CD14-positive monocyte (primary cell): ENCODE results near the gene SERPINB8. TPM values are rescaled to one million over a fixed set of nuclear protein-coding genes. Genes with fewer than 3 reads are reported as not detected.
A peak's percentile ranks its signal among the peaks of the same experiment; 100 is the strongest.
"Not testable (repeated sequence)": the region's sequence is repeated elsewhere in the genome, so short reads cannot be mapped to it uniquely, and the experiment has no call there.

Experiments
- DNase-seq, 3 donors: peaks; one replicate each; pipeline ENCODE4 v3.0.0-alpha.2; 2011 to 2022
- H2AFZ ChIP-seq: 2 replicates; pipeline ENCODE4 v1.6.0; 2012; ENCODE audit warnings: mild to moderate bottlenecking, low read depth, low read length, inconsistent platforms; ENCODE audit not compliant: insufficient read depth, poor library complexity, severe bottlenecking
- H3K27ac ChIP-seq, 2 donors: 1 replicate in 1 of 2; 2 replicates in 1 of 2; pipeline ENCODE4 v1.5.1; 2012 to 2013; ENCODE audit warnings: low read length in 2 of 2, control low read depth in 1 of 2, inconsistent platforms in 1 of 2, low read depth in 1 of 2, mild to moderate bottlenecking in 1 of 2
- H3K27me3 ChIP-seq, 2 donors: one replicate each; pipeline versions ENCODE4 v1.6.0 to v1.6.1; 2011 to 2013; ENCODE audit warnings: low read length in 2 of 2; ENCODE audit not compliant: control insufficient read depth in 2 of 2, insufficient read depth in 2 of 2
- H3K36me3 ChIP-seq, 2 donors: replicated peaks in 1 of 2; 1 replicate in 1 of 2; 2 replicates in 1 of 2; pipeline versions ENCODE4 v1.5.1 to v1.6.1; 2012 to 2013; ENCODE audit warnings: low read length in 2 of 2, control low read depth in 1 of 2, inconsistent platforms in 1 of 2, mild to moderate bottlenecking in 1 of 2; ENCODE audit not compliant: insufficient read depth in 2 of 2, control insufficient read depth in 1 of 2
- H3K4me1 ChIP-seq, 2 donors: 1 replicate in 1 of 2; 2 replicates in 1 of 2; pipeline versions ENCODE4 v1.5.1 to v1.6.1; 2012 to 2013; ENCODE audit warnings: low read length in 2 of 2, control low read depth in 1 of 2, inconsistent platforms in 1 of 2, mild to moderate bottlenecking in 1 of 2, moderate library complexity in 1 of 2; ENCODE audit not compliant: insufficient read depth in 2 of 2, control insufficient read depth in 1 of 2
- H3K4me2 ChIP-seq: replicated peaks from 2 replicates; pipeline ENCODE3; 2012; ENCODE audit warnings: low read length, moderate library complexity, mild to moderate bottlenecking; ENCODE audit not compliant: poor library complexity, severe bottlenecking; ENCODE audit errors: extremely low read depth
- H3K4me3 ChIP-seq, 3 experiments: fragments of 200-600 bp in 1 of 3; sonication (generic) in 1 of 3; replicated peaks in 1 of 3; 1 replicate in 2 of 3; 2 replicates in 1 of 3; pipeline ENCODE4 v1.5.1; 2011 to 2013; ENCODE audit warnings: low read length in 3 of 3, mild to moderate bottlenecking in 3 of 3, control low read depth in 2 of 3, low read depth in 2 of 3, inconsistent platforms in 1 of 3, moderate library complexity in 1 of 3
- H3K79me2 ChIP-seq: 2 replicates; pipeline ENCODE4 v1.6.0; 2012; ENCODE audit warnings: mild to moderate bottlenecking, control low read depth, inconsistent platforms, low read length, moderate library complexity; ENCODE audit not compliant: insufficient read depth
- H3K9ac ChIP-seq: 2 replicates; pipeline ENCODE4 v1.6.0; 2017; ENCODE audit warnings: low read length, mild to moderate bottlenecking; ENCODE audit not compliant: insufficient read depth, poor library complexity, severe bottlenecking
- H3K9me3 ChIP-seq, 2 donors: replicated peaks in 1 of 2; 1 replicate in 1 of 2; 2 replicates in 1 of 2; pipeline versions ENCODE4 v1.5.1 to v1.6.1; 2012 to 2013; ENCODE audit warnings: low read length in 2 of 2, control low read depth in 1 of 2; ENCODE audit not compliant: control insufficient read depth in 1 of 2, insufficient read depth in 1 of 2
- H4K20me1 ChIP-seq: 2 replicates; pipeline ENCODE4 v1.6.0; 2012; ENCODE audit warnings: mild to moderate bottlenecking, low read length, control low read depth, moderate library complexity; ENCODE audit not compliant: insufficient read depth
- H3K27ac Mint-ChIP-seq, 7 donors: one replicate each; pipeline ENCODE4 v1.8.0; 2020; ENCODE audit warnings: mild to moderate bottlenecking in 7 of 7, mixed read lengths in 7 of 7, moderate library complexity in 6 of 7, inconsistent platforms in 2 of 7
- H3K27me3 Mint-ChIP-seq, 3 donors: one replicate each; pipeline ENCODE4 v1.8.0; 2021 to 2022; ENCODE audit warnings: low read depth in 3 of 3, mild to moderate bottlenecking in 3 of 3, mixed read lengths in 3 of 3, moderate library complexity in 3 of 3, inconsistent platforms in 1 of 3
- H3K36me3 Mint-ChIP-seq, 2 donors: one replicate each; pipeline ENCODE4 v1.8.0; 2020; ENCODE audit warnings: mixed read lengths in 2 of 2, inconsistent platforms in 1 of 2, mild to moderate bottlenecking in 1 of 2
- H3K4me1 Mint-ChIP-seq: one replicate; pipeline ENCODE4 v1.8.0; 2020; ENCODE audit warnings: mild to moderate bottlenecking, mixed read lengths
- H3K4me3 Mint-ChIP-seq, 2 donors: one replicate each; pipeline ENCODE4 v1.8.0; 2020; ENCODE audit warnings: mild to moderate bottlenecking in 2 of 2, mixed read lengths in 2 of 2, moderate library complexity in 1 of 2
- H3K9me3 Mint-ChIP-seq, 7 donors: one replicate each; pipeline ENCODE4 v1.8.0; 2020 to 2022; ENCODE audit warnings: mixed read lengths in 7 of 7, mild to moderate bottlenecking in 6 of 7, moderate library complexity in 6 of 7, inconsistent platforms in 2 of 7
- CTCF ChIP-seq: fragments of 200-600 bp; IDR thresholded peaks from one replicate; pipeline ENCODE4 v1.8.0; 2022; ENCODE audit warnings: antibody characterized with exemption, mild to moderate bottlenecking
- WGBS: methylation state at CpG from one replicate; pipeline ENCODE4 v1.1.5; 2013; ENCODE audit warnings: missing lambda C conversion rate; ENCODE audit not compliant: insufficient coverage; 5-methylcytosine and 5-hydroxymethylcytosine counted together
- intact Hi-C, 2 donors: fragments of 100-400 bp; cut with micrococcal nuclease; formaldehyde crosslinking; loops; one replicate each; pipeline versions ENCODE4 v1.15.0 to v1.15.1; 2023
- polyA plus RNA-seq, 3 donors: library from polyadenylated mRNA; depleted of rRNA in 1 of 3; unstranded in 2 of 3; stranded (reverse) in 1 of 3; fragments of 300-500 nt in 2 of 3; fragments of >200 nt in 1 of 3; fragmentation: Illumina TruSeq in 2 of 3; gene quantifications; 1 replicate in 2 of 3; 2 replicates in 1 of 3; pipeline ENCODE4 v1.2.3, GENCODE V29; 2012 to 2021

Gene SERPINB8
- polyA plus RNA-seq, 3 donors: 30.3 to 141 (median 115) TPM

- H3K4me1 ChIP-seq: peaks cover 38 to 52% of the 10 kb centered on the region in 2 donors
- H3K27ac ChIP-seq: no peak overlapping the region
- no peak overlapping the region for H3K9ac ChIP-seq
- H3K79me2 ChIP-seq: peaks cover 69% of the 10 kb centered on the region
- no peak for TF ChIP-seq CTCF
- H4K20me1 ChIP-seq: no peaks in the 10 kb centered on the region
- H3K9me3 ChIP-seq: no peaks in the 10 kb centered on the region
- Mint-ChIP-seq H3K9me3 (peaks cover 0 to 3% (median 0%) of the 10 kb centered on the region in 7 donors), H3K4me3 (no peak overlapping the region), H3K36me3 (peaks cover 2 to 3% of the 10 kb centered on the region in 2 donors), H3K4me1 (peaks cover 56% of the 10 kb centered on the region), H3K27me3 (peaks cover 0 to 1% (median 0%) of the 10 kb centered on the region in 3 donors), H3K27ac (peak overlapping the region in 2 of 7 donors; percentile 8 to 44)
- no CpG with 5 or more reads among the region's 1 CpG for WGBS
- no peak overlapping the region for H3K4me2 ChIP-seq
- intact Hi-C loops: no loop called here
- H2AFZ ChIP-seq: no peak overlapping the region
- no peak for DNase-seq
- H3K4me3 ChIP-seq: no peak overlapping the region
- peaks cover 0 to 15% of the 10 kb centered on the region in 2 donors for H3K36me3 ChIP-seq
- H3K27me3 ChIP-seq: no peaks in the 10 kb centered on the region
These were observed 45.3 kb upstream of the SERPINB8 start for GRCh38 chr18:63924551-63924950.

GRCh38 chr18:63928331-63928730 is 41.5 kb upstream of the SERPINB8 start:
- peak overlapping the region in 1 of 3 experiments; percentile 4 for H3K4me3 ChIP-seq
- peak overlapping the region in 1 of 2 donors; percentile 66 for H3K27ac ChIP-seq
- peak in 2 of 3 donors; percentile 44 to 69 for DNase-seq
- no peaks in the 10 kb centered on the region for H4K20me1 ChIP-seq
- intact Hi-C loops: no loop called here
- peaks cover 75% of the 10 kb centered on the region for H3K79me2 ChIP-seq
- Mint-ChIP-seq H3K4me1 (peaks cover 47% of the 10 kb centered on the region), H3K36me3 (peaks cover 2 to 3% of the 10 kb centered on the region in 2 donors), H3K27ac (peak overlapping the region; percentile 10 to 82 (median 76)), H3K4me3 (no peak overlapping the region), H3K27me3 (peaks cover 0 to 3% (median 0%) of the 10 kb centered on the region in 3 donors), H3K9me3 (no peaks in the 10 kb centered on the region)
- peaks cover 0 to 20% of the 10 kb centered on the region in 2 donors for H3K36me3 ChIP-seq
- H3K27me3 ChIP-seq: no peaks in the 10 kb centered on the region
- peaks cover 31 to 36% of the 10 kb centered on the region in 2 donors for H3K4me1 ChIP-seq
- TF ChIP-seq CTCF: no peak
- 0% methylated on average over 1 of the region's 8 CpGs for WGBS
- no peak overlapping the region for H2AFZ ChIP-seq
- peak overlapping the region; percentile 23 for H3K4me2 ChIP-seq
- H3K9ac ChIP-seq: no peak overlapping the region
- no peaks in the 10 kb centered on the region for H3K9me3 ChIP-seq

GRCh38 chr18:63929369-63929768 is 40.5 kb upstream of the SERPINB8 start:
- H3K4me1 Mint-ChIP-seq: peaks cover 47% of the 10 kb centered on the region
- H3K9me3 ChIP-seq, intact Hi-C loops, H3K4me2 ChIP-seq, H2AFZ ChIP-seq, H3K27me3 Mint-ChIP-seq, H4K20me1 ChIP-seq, H3K36me3 Mint-ChIP-seq, H3K4me3 Mint-ChIP-seq, H3K9ac ChIP-seq, H3K4me3 ChIP-seq, H3K9me3 Mint-ChIP-seq, H3K27me3 ChIP-seq: not testable (repeated sequence)
- peak in 1 of 3 donors; percentile 54 for DNase-seq
- H3K4me1 ChIP-seq: peaks cover 31 to 36% of the 10 kb centered on the region in 2 donors
- H3K27ac ChIP-seq: peak overlapping the region in 1 of 2 donors; percentile 66
- peaks cover 0 to 21% of the 10 kb centered on the region in 2 donors for H3K36me3 ChIP-seq
- peak overlapping the region in 5 of 7 donors; percentile 43 to 80 (median 61) for H3K27ac Mint-ChIP-seq
- H3K79me2 ChIP-seq: peaks cover 70% of the 10 kb centered on the region
